SK-N-SH (cell line): ENCODE data around the gene FADS2. TPM values are rescaled to one million over a fixed set of nuclear protein-coding genes. Genes with fewer than 3 reads are reported as not detected.
A peak's percentile ranks its signal among the peaks of the same experiment; 100 is the strongest.

Source experiments
- CTCF ChIA-PET: fragments of 300-600, 350-600 bp; formaldehyde crosslinking; extraction: SDS; loops from one replicate; lab custom pipeline; 2021; lab: Yijun Ruan, JAX
- POLR2A ChIA-PET: fragments of 350-600 bp; sonication (Branson Sonifier 250); formaldehyde crosslinking; extraction: SDS; loops from one replicate; lab custom pipeline; 2020; ENCODE audit warnings: antibody characterized with exemption, inconsistent platforms; lab: Yijun Ruan, JAX
- DNase-seq: peaks from one replicate; pipeline ENCODE4 v3.0.0; 2012
- H2AFZ ChIP-seq: fragments of 200-600 bp; sonication (generic); 2 replicates; pipeline ENCODE4 v1.8.1; 2016; ENCODE audit warnings: antibody characterized with exemption, mild to moderate bottlenecking, low read depth
- H3F3A ChIP-seq: fragments of 200-600 bp; sonication (generic); replicated peaks from 2 replicates; pipeline ENCODE3; 2016; ENCODE audit warnings: antibody characterized with exemption, mild to moderate bottlenecking; ENCODE audit not compliant: insufficient read depth
- H3K27ac ChIP-seq, 2 experiments: fragments of 200-500 bp in 1 of 2; fragments of 200-600 bp in 1 of 2; sonication (Bioruptor generic) in 1 of 2; sonication (generic), shearing (Covaris generic) in 1 of 2; 2 replicates each; pipeline versions ENCODE4 v1.5.1 to v1.6.1; 2014 to 2016; ENCODE audit warnings: low read depth in 2 of 2, inconsistent platforms in 1 of 2, low read length in 1 of 2, mild to moderate bottlenecking in 1 of 2, mixed read lengths in 1 of 2
- H3K27me3 ChIP-seq: fragments of 200-600 bp; sonication (generic), shearing (Covaris generic); 2 replicates; pipeline ENCODE4 v1.6.1; 2016; ENCODE audit warnings: mixed run types; ENCODE audit not compliant: insufficient read depth
- H3K36me3 ChIP-seq, 2 experiments: fragments of 200-500 bp in 1 of 2; fragments of 200-600 bp in 1 of 2; sonication (Bioruptor generic) in 1 of 2; sonication (generic) in 1 of 2; replicated peaks in 1 of 2; 2 replicates each; pipeline versions ENCODE3 to v1.5.1; 2014 to 2016; ENCODE audit warnings: low read length in 1 of 2, mild to moderate bottlenecking in 1 of 2; ENCODE audit not compliant: insufficient read depth in 2 of 2, control insufficient read depth in 1 of 2
- H3K4me1 ChIP-seq, 2 experiments: fragments of 200-500 bp in 1 of 2; fragments of 200-600 bp in 1 of 2; sonication (Bioruptor generic) in 1 of 2; sonication (generic), shearing (Covaris generic) in 1 of 2; 2 replicates each; pipeline versions ENCODE4 v1.5.1 to v1.6.1; 2014 to 2016; ENCODE audit warnings: low read depth in 1 of 2, low read length in 1 of 2, mixed run types in 1 of 2; ENCODE audit not compliant: insufficient read depth in 2 of 2, control insufficient read depth in 1 of 2
- H3K4me2 ChIP-seq: fragments of 200-600 bp; sonication (generic), shearing (Covaris generic); 2 replicates; pipeline ENCODE4 v1.6.1; 2017; ENCODE audit warnings: mixed run types
- H3K4me3 ChIP-seq, 2 experiments: fragments of 200-500 bp in 1 of 2; fragments of 200-600 bp in 1 of 2; sonication (Bioruptor generic) in 1 of 2; sonication (generic), shearing (Covaris generic) in 1 of 2; 2 replicates each; pipeline versions ENCODE4 v1.5.1 to v1.8.1; 2014 to 2016; ENCODE audit warnings: low read depth in 2 of 2, inconsistent platforms in 1 of 2, low read length in 1 of 2, mild to moderate bottlenecking in 1 of 2, mixed read lengths in 1 of 2, moderate library complexity in 1 of 2
- H3K79me2 ChIP-seq: fragments of 200-600 bp; sonication (generic); 2 replicates; pipeline ENCODE4 v1.8.1; 2017; ENCODE audit warnings: mild to moderate bottlenecking; ENCODE audit not compliant: insufficient read depth
- H3K9ac ChIP-seq: fragments of 200-600 bp; sonication (generic); 2 replicates; pipeline ENCODE4 v1.6.1; 2017; ENCODE audit warnings: mixed run types
- H3K9me2 ChIP-seq: fragments of 200-600 bp; sonication (generic); 2 replicates; pipeline ENCODE4 v1.6.1; 2017; ENCODE audit warnings: mixed run types
- H3K9me3 ChIP-seq: fragments of 200-600 bp; sonication (generic); 2 replicates; pipeline ENCODE4 v1.6.1; 2017; ENCODE audit warnings: mixed run types, mild to moderate bottlenecking, moderate library complexity
- H4K20me1 ChIP-seq: fragments of 200-600 bp; sonication (generic); 2 replicates; pipeline ENCODE4 v1.6.1; 2017; ENCODE audit warnings: mild to moderate bottlenecking, mixed run types; ENCODE audit not compliant: insufficient read depth
- CHD2 ChIP-seq: fragments of 150-350 bp; IDR thresholded peaks from 2 replicates; pipeline ENCODE4 v1.6.1; 2018; ENCODE audit warnings: low read length; ENCODE audit not compliant: partially characterized antibody
- ELF1 ChIP-seq: IDR thresholded peaks from 2 replicates; pipeline ENCODE4 v1.4.0; 2012
- EP300 ChIP-seq, 2 experiments: IDR thresholded peaks; 2 replicates each; pipeline versions ENCODE4 v1.4.0 to v1.6.1; 2012; ENCODE audit warnings: borderline replicate concordance in 1 of 2, low read depth in 1 of 2, low read length in 1 of 2
- EZH2phosphoT487 ChIP-seq: fragments of 200-600 bp; sonication (generic); IDR thresholded peaks from 2 replicates; pipeline ENCODE4 v1.6.1; 2017; ENCODE audit warnings: low read depth, mixed run types, mild to moderate bottlenecking, antibody characterized with exemption, moderate library complexity, borderline replicate concordance
- FOSL2 ChIP-seq: IDR thresholded peaks from 2 replicates; pipeline ENCODE4 v1.4.0; 2012; ENCODE audit warnings: low read depth, mild to moderate bottlenecking, moderate library complexity, borderline replicate concordance
- FOXJ3 ChIP-seq: sonication (generic); formaldehyde crosslinking; IDR thresholded peaks from 2 replicates; pipeline ENCODE4 v1.5.1; 2020; ENCODE audit warnings: mild to moderate bottlenecking, missing genetic modification reagents
- FOXM1 ChIP-seq: IDR thresholded peaks from 2 replicates; pipeline ENCODE4 v1.4.0; 2012; ENCODE audit warnings: low read depth, mild to moderate bottlenecking
- GABPA ChIP-seq: IDR thresholded peaks from 2 replicates; pipeline ENCODE4 v1.4.0; 2012; ENCODE audit warnings: low read depth, mild to moderate bottlenecking
- GATA2 ChIP-seq: sonication (generic); formaldehyde crosslinking; IDR thresholded peaks from 2 replicates; pipeline ENCODE4 v1.5.0; 2020; ENCODE audit warnings: mild to moderate bottlenecking, missing genetic modification reagents
- IRF3 ChIP-seq: fragments of 150-350 bp; IDR thresholded peaks from 2 replicates; pipeline ENCODE4 v1.6.1; 2016; ENCODE audit warnings: mild to moderate bottlenecking, low read depth, low read length
- JUND ChIP-seq: IDR thresholded peaks from 2 replicates; pipeline ENCODE4 v1.4.0; 2012
- MAX ChIP-seq: IDR thresholded peaks from 2 replicates; pipeline ENCODE4 v1.4.0; 2012; ENCODE audit warnings: low read depth
- MEF2A ChIP-seq: IDR thresholded peaks from 2 replicates; pipeline ENCODE4 v1.4.0; 2012; ENCODE audit warnings: low read depth, borderline replicate concordance
- MXI1 ChIP-seq: IDR thresholded peaks from 2 replicates; pipeline ENCODE4 v1.6.1; 2012; ENCODE audit warnings: mild to moderate bottlenecking, low read depth, low read length, improper control_type of control experiment
- NFIC ChIP-seq: IDR thresholded peaks from 2 replicates; pipeline ENCODE4 v1.4.0; 2012; ENCODE audit warnings: borderline replicate concordance
- NRF1 ChIP-seq: IDR thresholded peaks from 2 replicates; pipeline ENCODE4 v1.6.1; 2012; ENCODE audit warnings: low read depth, mild to moderate bottlenecking, low read length
- PBX3 ChIP-seq: IDR thresholded peaks from 2 replicates; pipeline ENCODE4; 2012
- POLR2AphosphoS5 ChIP-seq: IDR thresholded peaks from 2 replicates; pipeline ENCODE4 v1.6.1; 2012; ENCODE audit warnings: low read depth, low read length
- RAD21 ChIP-seq: IDR thresholded peaks from 2 replicates; pipeline ENCODE4 v1.6.1; 2012; ENCODE audit warnings: mild to moderate bottlenecking, low read length
- RCOR1 ChIP-seq: fragments of 150-350 bp; IDR thresholded peaks from 2 replicates; pipeline ENCODE4 v1.6.1; 2017; ENCODE audit warnings: antibody characterized with exemption, low read length
- RFX5 ChIP-seq: IDR thresholded peaks from 2 replicates; pipeline ENCODE4 v1.6.1; 2012; ENCODE audit warnings: mild to moderate bottlenecking, improper control_type of control experiment, low read length
- RXRA ChIP-seq: IDR thresholded peaks from 2 replicates; pipeline ENCODE4 v1.4.0; 2012; ENCODE audit warnings: low read depth, mild to moderate bottlenecking, borderline replicate concordance
- SMC3 ChIP-seq: IDR thresholded peaks from 2 replicates; pipeline ENCODE4 v1.6.1; 2012; ENCODE audit warnings: low read depth, low read length, improper control_type of control experiment
- TAF1 ChIP-seq: IDR thresholded peaks from 2 replicates; pipeline ENCODE4 v1.6.1; 2012; ENCODE audit warnings: low read depth, mild to moderate bottlenecking, low read length, moderate library complexity, borderline replicate concordance
- TCF12 ChIP-seq: IDR thresholded peaks from 2 replicates; pipeline ENCODE4 v1.4.0; 2012
- TEAD4 ChIP-seq: IDR thresholded peaks from 2 replicates; pipeline ENCODE4 v1.4.0; 2012; ENCODE audit warnings: mild to moderate bottlenecking, borderline replicate concordance; ENCODE audit not compliant: insufficient read depth
- USF1 ChIP-seq: IDR thresholded peaks from 2 replicates; pipeline ENCODE4 v1.4.0; 2012; ENCODE audit warnings: low read depth, borderline replicate concordance
- USF2 ChIP-seq: fragments of 150-350 bp; IDR thresholded peaks from 2 replicates; pipeline ENCODE4 v1.6.1; 2017; ENCODE audit warnings: antibody characterized with exemption, low read length, low read depth, borderline replicate concordance
- YY1 ChIP-seq: IDR thresholded peaks from 2 replicates; pipeline ENCODE4 v1.4.0; 2012; ENCODE audit warnings: low read depth, mild to moderate bottlenecking
- ZBTB33 ChIP-seq: IDR thresholded peaks from 2 replicates; pipeline ENCODE4 v1.4.0; 2012; ENCODE audit warnings: low read depth, borderline replicate concordance
- WGBS: methylation state at CpG from one replicate; pipeline ENCODE4 v1.1.6; 2017; ENCODE audit warnings: low lambda C conversion rate; 5-methylcytosine and 5-hydroxymethylcytosine counted together
- polyA plus RNA-seq, 3 experiments: library from polyadenylated mRNA; depleted of rRNA; stranded (reverse); fragments of >200 nt; gene quantifications; 2 replicates each; pipeline ENCODE4 v1.2.3, GENCODE V29; 2012

The FADS2 gene
- polyA plus RNA-seq, 1 of the 3 experiments (the other 2 are of a cell fraction): 67.8 TPM

GRCh38 chr11:61871158-61871597, 43.1 kb downstream of the FADS2 start:
- WGBS: 13% methylated on average over 22 of the region's 24 CpGs
- H3F3A ChIP-seq: no peaks in the 10 kb centered on the region
- H3K4me2 ChIP-seq: peak overlapping the region; percentile 55; the same call in 1 of the 2 replicates
- H3K27me3 ChIP-seq: no peaks in the 10 kb centered on the region
- H2AFZ ChIP-seq: peak overlapping the region; percentile 57; the same call in 1 of the 2 replicates
- POLR2A ChIA-PET: interaction anchor here (0.5 to 1.7 kb wide), 5 partner anchors 31 to 238 kb away, joined by 3 to 5 read pairs (median 4); partner anchors contain the start of genes FEN1 and TMEM258
- H3K27ac ChIP-seq: no peak overlapping the region
- no peak overlapping the region for H3K9ac ChIP-seq
- no peaks in the 10 kb centered on the region for H3K9me2 ChIP-seq
- no peaks in the 10 kb centered on the region for H3K9me3 ChIP-seq
- H4K20me1 ChIP-seq: no peaks in the 10 kb centered on the region
- H3K4me1 ChIP-seq: peaks cover 0 to 13% of the 10 kb centered on the region in 2 experiments; a peak in 2 of 4 replicates
- H3K4me3 ChIP-seq: peak overlapping the region; percentile 12 to 17; a peak in 2 of 4 replicates
- H3K36me3 ChIP-seq: peaks cover 0 to 5% of the 10 kb centered on the region in 2 experiments
- CTCF ChIA-PET: interaction anchor here (0.6 to 10.6 kb wide), 30 partner anchors 8 to 496 kb away, joined by 3 to 91 read pairs (median 4); partner anchors contain the start of genes FADS2, FADS3 and INCENP
- no peaks in the 10 kb centered on the region for H3K79me2 ChIP-seq
- peak; percentile 94 for DNase-seq
- no peak for TF ChIP-seq POLR2AphosphoS5
- TF ChIP-seq GATA2: no peak
- TF ChIP-seq CHD2: no peak
- no peak for TF ChIP-seq EZH2phosphoT487
- TF ChIP-seq USF1: no peak
- TF ChIP-seq RFX5: no peak
- no peak for TF ChIP-seq ZBTB33
- TF ChIP-seq JUND: no peak
- peak; percentile 26; the same call in 1 of the 2 replicates for TF ChIP-seq MXI1
- no peak for TF ChIP-seq FOXJ3 (CRISPR knock-in tag)
- no peak for TF ChIP-seq TEAD4
- TF ChIP-seq USF2: no peak
- TF ChIP-seq RXRA: no peak
- TF ChIP-seq ELF1: no peak
- no peak for TF ChIP-seq FOSL2
- TF ChIP-seq RAD21: peak; percentile 88
- TF ChIP-seq RCOR1: no peak
- peak; percentile 47; the same call in 1 of the 2 replicates for TF ChIP-seq MAX
- peak; percentile 89 for TF ChIP-seq SMC3
- TF ChIP-seq NRF1: 0 out of 2 replicates have a peak, but pooled peaks have one; percentile 30
- TF ChIP-seq EP300 (IDR thresholded peaks at IDR 0.05; ENCODE audit: borderline replicate concordance in 1 of 2, low read depth in 1 of 2, low read length in 1 of 2): no peak
- TF ChIP-seq TAF1: no peak
- TF ChIP-seq PBX3: no peak
- no peak for TF ChIP-seq YY1
- TF ChIP-seq TCF12: no peak
- no peak for TF ChIP-seq NFIC
- no peak for TF ChIP-seq GABPA
- TF ChIP-seq IRF3: no peak
- TF ChIP-seq MEF2A: no peak
- no peak for TF ChIP-seq FOXM1
